ENCODE data around the gene APBA1. TPM values are rescaled to one million over a fixed set of nuclear protein-coding genes. Genes with fewer than 3 reads are reported as not detected.

Gene APBA1
- polyA plus RNA-seq, 1 of the 3 experiments (the other 2 are of a cell fraction) = 3.1 TPM

- H3K9me2 ChIP-seq = no peaks in the 10 kb centered on the region
- H3K27ac ChIP-seq (ENCODE audit: low read depth in 2 of 2, low read length in 1 of 2) = no peak overlapping the region
- no peaks in the 10 kb centered on the region for H3K9me3 ChIP-seq
- H3K9ac ChIP-seq = no peak overlapping the region
- no peak overlapping the region for H3K4me3 ChIP-seq (ENCODE audit: low read depth in 2 of 2, low read length in 1 of 2)
- ChIA-PET CTCF (interaction anchor here (1.2 to 2.1 kb wide), 3 partner anchors 10 to 134 kb away, joined by 3 to 10 read pairs (median 8); no protein-coding TSS in a partner anchor), POLR2A (no interaction called here)
- no peaks in the 10 kb centered on the region for H3K27me3 ChIP-seq (ENCODE audit: insufficient read depth)
- H2AFZ ChIP-seq (ENCODE audit: low read depth) = no peak overlapping the region
- no peaks in the 10 kb centered on the region for H3K36me3 ChIP-seq (replicated peaks in 1 of 2; ENCODE audit: control insufficient read depth in 1 of 2, insufficient read depth in 2 of 2, low read length in 1 of 2)
- H3F3A ChIP-seq (replicated peaks; ENCODE audit: insufficient read depth) = peaks cover 8% of the 10 kb centered on the region
- DNase-seq = no peak
- H3K4me2 ChIP-seq = no peak overlapping the region
- H3K4me1 ChIP-seq (ENCODE audit: control insufficient read depth in 1 of 2, insufficient read depth in 2 of 2, low read depth in 1 of 2, low read length in 1 of 2) = peaks cover 4 to 7% of the 10 kb centered on the region in 2 experiments; a peak in 3 of 4 replicates
- H3K79me2 ChIP-seq (ENCODE audit: insufficient read depth) = no peaks in the 10 kb centered on the region
- no peaks in the 10 kb centered on the region for H4K20me1 ChIP-seq (ENCODE audit: insufficient read depth)
- TF ChIP-seq NRF1 (IDR thresholded peaks at IDR 0.05; ENCODE audit: low read depth, low read length) (no peak), CHD2 (IDR thresholded peaks at IDR 0.05; ENCODE audit: low read length, partially characterized antibody) (no peak), MAX (IDR thresholded peaks at IDR 0.05; ENCODE audit: low read depth) (no peak), PBX3 (IDR thresholded peaks at IDR 0.05) (no peak), FOSL2 (IDR thresholded peaks at IDR 0.05; ENCODE audit: borderline replicate concordance, low read depth) (no peak), YY1 (IDR thresholded peaks at IDR 0.05; ENCODE audit: low read depth) (no peak), RXRA (IDR thresholded peaks at IDR 0.05; ENCODE audit: borderline replicate concordance, low read depth) (no peak), SIN3A (IDR thresholded peaks at IDR 0.05; ENCODE audit: borderline replicate concordance, low read depth, low read length) (no peak), USF2 (IDR thresholded peaks at IDR 0.05; ENCODE audit: borderline replicate concordance, low read depth, low read length) (no peak), MEF2A (IDR thresholded peaks at IDR 0.05; ENCODE audit: borderline replicate concordance, low read depth) (no peak), TEAD4 (IDR thresholded peaks at IDR 0.05; ENCODE audit: borderline replicate concordance, insufficient read depth) (no peak), TCF12 (IDR thresholded peaks at IDR 0.05) (no peak), RFX5 (IDR thresholded peaks at IDR 0.05; ENCODE audit: low read length) (no peak), EZH2phosphoT487 (IDR thresholded peaks at IDR 0.05; ENCODE audit: borderline replicate concordance, low read depth) (no peak), JUND (IDR thresholded peaks at IDR 0.05) (no peak), RCOR1 (IDR thresholded peaks at IDR 0.05; ENCODE audit: low read length) (no peak), FOXJ3 (CRISPR knock-in tag; IDR thresholded peaks at IDR 0.05) (no peak), IRF3 (IDR thresholded peaks at IDR 0.05; ENCODE audit: low read depth, low read length) (no peak)
Observed at GRCh38 chr9:69555802-69556201, 116.4 kb downstream of the APBA1 start.
